GM19025 (cell line): ENCODE results near the gene FNDC7.
"Not testable (repeated sequence)": the region's sequence is repeated elsewhere in the genome, so short reads cannot be mapped to it uniquely, and the experiment has no call there.

Experiments
- ATAC-seq: cut with Tn5 transposase; IDR thresholded peaks from one replicate; pipeline ENCODE4 v1.9.1; 2021; ENCODE audit warnings: mild to moderate bottlenecking, low read depth, moderate library complexity; ENCODE audit not compliant: unreplicated experiment

The FNDC7 gene

GRCh38 chr1:108734171-108734865 is 21.6 kb downstream of the FNDC7 start:
- no peak for ATAC-seq

- ATAC-seq, result no peak
Observed at GRCh38 chr1:108742253-108742652, 29.5 kb downstream of the FNDC7 start.

- ATAC-seq, result no peak
Observed at GRCh38 chr1:108745980-108746381, 33.3 kb downstream of the FNDC7 start.

GRCh38 chr1:108746382-108747170 is 33.9 kb downstream of the FNDC7 start, which contains the start of gene STXBP3:
TSS of gene STXBP3 (plus strand) at chr1:108746674. CDS start at chr1:108746738, 64 bp downstream.
- ATAC-seq, result peak; percentile 89

DNA sequence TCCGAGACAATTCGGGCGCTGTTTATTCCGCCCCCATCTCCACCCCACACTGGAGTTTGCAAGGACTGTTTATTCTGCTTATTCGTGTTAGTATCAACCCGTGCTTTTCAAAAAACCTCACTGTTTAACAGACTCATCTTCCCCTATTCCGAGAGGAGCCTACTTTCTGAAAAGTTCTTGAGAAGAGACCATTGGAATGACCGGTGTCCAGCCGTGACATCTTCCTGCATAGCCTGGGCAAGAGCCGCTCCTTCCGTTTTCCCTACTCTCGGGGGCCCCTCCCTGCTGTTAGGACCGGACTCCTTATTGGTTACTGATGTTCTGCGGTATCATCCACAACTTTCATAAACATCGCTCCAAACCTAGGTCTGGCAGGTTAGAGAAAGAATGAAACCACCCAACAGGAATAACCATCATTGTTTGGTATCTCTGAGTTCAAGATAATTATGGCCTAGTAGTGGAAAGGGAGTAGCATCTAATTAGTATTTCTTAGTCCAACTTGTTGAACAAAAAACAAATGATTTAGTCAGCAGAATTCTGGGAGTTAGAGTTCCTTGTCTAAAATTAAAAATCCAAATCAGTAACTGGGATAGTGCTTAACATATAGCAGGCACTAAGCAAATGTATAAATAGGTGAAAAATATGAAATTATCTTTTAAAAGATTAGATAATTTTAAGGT is 34.6 kb downstream of the FNDC7 start:
- no peak for ATAC-seq

- no peak for ATAC-seq
Observed at GRCh38 chr1:108747898-108748297, 35.2 kb downstream of the FNDC7 start.

DNA sequence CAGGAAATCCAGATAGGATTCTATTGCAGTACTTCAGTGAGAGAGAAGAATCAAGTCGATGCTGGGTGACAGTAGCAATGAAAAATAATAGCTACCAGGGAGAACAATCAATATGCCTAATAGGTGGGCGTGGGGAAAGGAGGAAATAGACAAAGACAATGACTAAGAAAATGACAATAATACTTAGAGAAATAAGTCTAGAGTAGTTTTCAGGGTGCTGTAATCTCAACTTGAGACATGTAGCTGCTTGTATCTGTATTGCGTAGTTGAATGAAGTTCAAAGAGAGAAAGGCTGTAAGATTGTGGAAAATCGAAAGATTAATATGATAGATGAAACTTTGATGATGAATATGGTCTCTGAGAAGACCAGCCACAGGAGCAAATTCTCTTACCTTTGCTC is 36.4 kb downstream of the FNDC7 start:
- ATAC-seq, result no peak

- ATAC-seq, result no peak
Observed at GRCh38 chr1:108750476-108751181, 37.9 kb downstream of the FNDC7 start.

GRCh38 chr1:108753363-108753762 is 40.7 kb downstream of the FNDC7 start:
- no peak for ATAC-seq

DNA sequence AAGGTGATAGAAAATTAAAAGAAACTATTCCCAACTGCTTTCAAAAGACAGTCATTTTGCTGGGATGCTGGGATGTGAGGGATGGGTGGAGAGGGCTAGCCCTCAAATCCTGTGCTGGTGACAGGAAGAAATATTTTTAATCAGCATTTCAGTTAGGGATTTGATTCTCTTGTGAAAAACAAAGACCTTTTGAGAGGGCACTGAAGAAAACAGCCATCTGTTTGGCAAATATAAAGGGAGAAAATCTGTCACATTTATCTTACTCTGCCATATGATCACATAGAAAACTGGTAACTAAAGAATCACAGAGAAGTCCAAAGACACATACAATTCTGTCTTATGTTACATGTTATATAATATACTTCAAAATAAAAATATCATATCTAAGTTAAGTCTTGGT is 46.1 kb downstream of the FNDC7 start:
- ATAC-seq, result no peak

- ATAC-seq, result no peak
Observed at GRCh38 chr1:108767115-108767514, 54.4 kb downstream of the FNDC7 start.

DNA sequence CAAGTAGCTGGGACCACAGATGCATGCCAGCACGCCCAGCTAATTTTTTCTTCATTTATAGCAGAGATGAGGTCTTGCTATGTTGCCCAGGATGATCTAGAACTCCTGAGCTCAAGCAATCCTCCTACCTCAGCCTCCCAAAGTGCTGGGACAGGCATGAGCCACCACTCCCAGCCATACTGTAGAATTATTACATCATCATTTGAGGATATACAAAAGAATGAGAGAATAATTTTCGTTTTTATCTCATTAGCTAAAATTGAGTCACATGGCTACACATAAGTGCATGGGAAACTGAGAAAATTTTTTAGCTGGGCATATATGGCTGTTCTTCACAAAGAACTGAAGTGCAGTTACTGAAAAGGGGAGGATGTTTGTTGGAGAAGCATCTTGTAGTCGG is 55.0 kb downstream of the FNDC7 start:
- no peak for ATAC-seq

DNA sequence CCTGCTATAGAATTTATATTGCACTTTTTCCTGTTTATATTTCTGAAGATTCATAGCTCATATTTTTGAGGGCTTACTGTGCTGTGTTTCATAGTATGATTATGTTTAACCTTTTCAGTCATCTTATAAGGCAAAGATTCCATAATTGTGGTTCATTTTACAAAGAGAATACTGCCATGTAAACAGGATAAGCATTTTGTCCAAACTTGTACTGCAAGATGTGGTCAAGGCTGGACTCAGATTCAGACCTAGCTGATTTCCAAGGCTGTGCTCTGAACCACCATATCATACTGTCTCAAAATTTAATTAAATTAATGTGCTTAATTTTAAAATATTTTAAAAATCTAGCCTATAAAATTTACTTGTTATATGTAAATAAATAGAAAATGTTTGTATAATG is 65.1 kb downstream of the FNDC7 start:
- ATAC-seq, result no peak

DNA sequence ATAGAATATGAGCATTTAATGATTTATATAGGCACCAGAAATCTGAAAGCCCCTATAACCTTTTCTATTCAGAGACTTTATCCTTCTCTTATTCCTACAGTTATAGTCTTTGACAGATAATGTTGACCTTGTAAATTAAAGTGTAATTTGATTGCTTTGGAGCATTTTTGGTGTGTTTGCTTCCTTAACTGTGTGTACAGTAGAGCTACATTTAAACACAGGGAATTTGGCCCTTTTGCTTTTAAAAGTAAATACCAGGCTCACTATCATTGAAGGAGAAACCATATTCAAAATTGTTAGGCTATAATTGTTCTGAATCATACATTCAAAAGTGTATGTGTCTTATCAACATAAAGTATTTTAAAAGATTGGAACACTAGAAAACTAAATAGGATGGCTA is 66.7 kb downstream of the FNDC7 start:
- ATAC-seq, result no peak

- no peak for ATAC-seq
Observed at GRCh38 chr1:108780937-108781574, 68.3 kb downstream of the FNDC7 start.

DNA sequence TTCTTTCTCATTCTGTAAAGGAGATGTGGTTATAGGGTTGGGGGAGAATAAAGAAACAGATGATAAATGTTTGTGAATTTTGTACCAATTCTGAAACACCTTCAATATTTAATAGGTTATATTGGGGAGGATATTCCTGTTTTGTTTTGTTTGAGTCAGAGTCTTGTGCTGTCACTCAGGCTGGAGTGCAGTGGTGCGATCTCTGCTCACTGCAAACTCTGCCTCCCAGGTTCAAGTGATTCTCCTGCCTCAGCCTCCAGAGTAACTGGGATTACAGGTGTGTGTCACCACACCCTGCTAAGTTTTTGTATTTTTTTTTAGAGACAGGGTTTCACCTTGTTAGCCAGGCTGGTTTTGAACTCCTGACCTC is 68.9 kb downstream of the FNDC7 start:
- ATAC-seq, result not testable (repeated sequence)

- ATAC-seq, result no peak
Observed at GRCh38 chr1:108785264-108785663, 72.6 kb downstream of the FNDC7 start.

DNA sequence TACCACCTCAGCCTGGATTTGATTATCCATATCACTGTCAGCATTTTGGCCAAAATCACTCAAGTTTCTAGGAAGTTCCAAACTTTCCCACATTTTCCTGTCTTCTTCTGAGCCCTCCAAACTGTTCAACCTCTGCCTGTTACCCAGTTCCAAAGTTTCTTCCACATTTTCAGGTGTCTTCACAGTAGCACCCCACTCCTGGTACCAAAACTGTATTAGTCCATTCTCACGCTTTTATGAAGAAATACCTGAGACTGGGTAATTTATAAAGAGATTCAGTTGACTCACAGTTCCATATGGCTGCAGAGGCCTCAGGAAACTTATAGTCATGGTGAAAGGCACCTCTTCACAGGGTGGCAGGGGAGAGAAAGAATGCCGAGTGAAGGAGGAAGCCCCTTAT is 73.2 kb downstream of the FNDC7 start:
- no peak for ATAC-seq

GRCh38 chr1:108791790-108792189 is 79.1 kb downstream of the FNDC7 start:
- no peak for ATAC-seq
